K562 (cell line): ENCODE measurements around the gene RACGAP1. TPM values are rescaled to one million over a fixed set of nuclear protein-coding genes. Genes with fewer than 3 reads are reported as not detected.

Source experiments
- ATAC-seq: fragments of 200-7000 bp; cut with Tn5 transposase; 3 replicates; pipeline ENCODE4 v1.9.1; 2020; ENCODE audit warnings: moderate library complexity
- BruUV-seq: library from RNA; stranded (reverse); fragments of 400-500 nt; replicated peaks from 2 replicates; lab custom pipeline; 2021; lab: Mats Ljungman, UMichigan
- CTCF ChIA-PET: fragments of 300-600 bp; formaldehyde crosslinking; extraction: SDS; loops from one replicate; lab custom pipeline; 2021; ENCODE audit warnings: low intra/inter-chr PET ratio; lab: Yijun Ruan, JAX
- POLR2A ChIA-PET: fragments of 300-600, 350-650 bp; sonication (Branson Sonifier 250); formaldehyde crosslinking; extraction: SDS; loops from one replicate; lab custom pipeline; 2021; ENCODE audit warnings: antibody characterized with exemption, inconsistent platforms; lab: Yijun Ruan, JAX
- DNase-seq, 4 experiments: peaks; one replicate each; pipeline versions ENCODE4 v3.0.0 to v3.0.0-alpha.2; 2011 to 2018; ENCODE audit warnings: low spot score in 3 of 4, mixed read lengths in 3 of 4; ENCODE audit errors: extremely low read depth in 1 of 4
- FAIRE-seq: peaks from 2 replicates; lab custom pipeline; 2011; peaks lifted over from hg19 to GRCh38; lab: Jason Lieb, UNC
- H2AFZ ChIP-seq: 2 replicates; pipeline ENCODE4 v1.6.0; 2011; ENCODE audit warnings: low read depth, low read length, control low read depth, inconsistent platforms
- H3K27ac ChIP-seq: fragments of 200-600 bp; 3 replicates; pipeline ENCODE4 v1.8.0; 2011; ENCODE audit warnings: low read depth, mild to moderate bottlenecking, control low read depth, inconsistent platforms, low read length, moderate library complexity, mixed read lengths; ENCODE audit errors: extremely low read depth
- H3K27me3 ChIP-seq, 2 experiments: fragments of 300-600 bp in 1 of 2; 2 replicates in 1 of 2; 3 replicates in 1 of 2; pipeline versions ENCODE4 v1.6.0 to v1.8.0; 2011; ENCODE audit warnings: inconsistent platforms in 2 of 2, low read length in 2 of 2, mild to moderate bottlenecking in 1 of 2, mixed read lengths in 1 of 2, moderate library complexity in 1 of 2; ENCODE audit not compliant: control insufficient read depth in 2 of 2, insufficient read depth in 2 of 2
- H3K36me3 ChIP-seq: fragments of 300-600 bp; 3 replicates; pipeline ENCODE4 v1.8.0; 2011; ENCODE audit warnings: mild to moderate bottlenecking, low read length, inconsistent platforms; ENCODE audit not compliant: control insufficient read depth, insufficient read depth
- H3K4me1 ChIP-seq, 2 experiments: fragments of 200-600 bp in 1 of 2; replicated peaks in 1 of 2; 2 replicates in 1 of 2; 3 replicates in 1 of 2; pipeline versions ENCODE4 v1.5.1 to v1.8.0; 2011; ENCODE audit warnings: inconsistent platforms in 2 of 2, low read length in 2 of 2, mild to moderate bottlenecking in 1 of 2, mixed read lengths in 1 of 2, moderate library complexity in 1 of 2; ENCODE audit not compliant: control insufficient read depth in 2 of 2, insufficient read depth in 2 of 2
- H3K4me2 ChIP-seq: 2 replicates; pipeline ENCODE4 v1.6.1; 2011; ENCODE audit warnings: low read length, control low read depth, inconsistent platforms, mixed read lengths; ENCODE audit not compliant: insufficient read depth
- H3K4me3 ChIP-seq: fragments of 200-600 bp; sonication (generic), shearing (Covaris generic); 2 replicates; pipeline ENCODE4 v1.5.1; 2016; ENCODE audit warnings: control low read depth, inconsistent platforms
- H3K79me2 ChIP-seq: fragments of 200-600 bp; 3 replicates; pipeline ENCODE4 v1.8.0; 2011; ENCODE audit warnings: low read length, inconsistent platforms; ENCODE audit not compliant: control insufficient read depth, insufficient read depth
- H3K9ac ChIP-seq, 2 experiments: 2 replicates each; pipeline versions ENCODE4 v1.6.0 to v1.6.1; 2011; ENCODE audit warnings: low read depth in 2 of 2, low read length in 2 of 2, control low read depth in 1 of 2, inconsistent platforms in 1 of 2, mild to moderate bottlenecking in 1 of 2, mixed read lengths in 1 of 2; ENCODE audit not compliant: insufficient read depth in 1 of 2
- H3K9me1 ChIP-seq: one replicate; pipeline ENCODE4 v1.6.0; 2011; ENCODE audit warnings: inconsistent platforms, mild to moderate bottlenecking, low read length, moderate library complexity; ENCODE audit not compliant: control insufficient read depth, insufficient read depth
- H3K9me3 ChIP-seq: replicated peaks from 2 replicates; pipeline ENCODE4 v1.5.1; 2011; ENCODE audit warnings: low read depth, low read length, inconsistent platforms; ENCODE audit not compliant: control insufficient read depth, insufficient read depth
- H4K20me1 ChIP-seq: replicated peaks from 2 replicates; pipeline ENCODE4 v1.6.1; 2011; ENCODE audit warnings: low read length, inconsistent platforms, mixed read lengths; ENCODE audit not compliant: control insufficient read depth, insufficient read depth
- CBX8 ChIP-seq: fragments of 200-600 bp; sonication (generic); IDR thresholded peaks from 2 replicates; pipeline ENCODE4 v1.6.1; 2012; ENCODE audit warnings: borderline replicate concordance, mixed run types, low read depth, mild to moderate bottlenecking, moderate library complexity, mixed read lengths, low read length, control low read depth, inconsistent platforms; ENCODE audit not compliant: poor library complexity, severe bottlenecking; ENCODE audit errors: extremely low read depth
- EGR1 ChIP-seq: fragments of 450-650 bp; conservative IDR thresholded peaks from 2 replicates; pipeline ENCODE4 v1.6.1; 2017; ENCODE audit warnings: mild to moderate bottlenecking
- ZFP36 ChIP-seq: fragments of 150-350 bp; IDR thresholded peaks from 2 replicates; pipeline ENCODE4 v1.6.1; 2018; ENCODE audit warnings: low read length, low read depth; ENCODE audit not compliant: partially characterized antibody
- WGBS: fragments of 100-300 bp; shearing (Covaris generic); methylation state at CpG from one replicate; pipeline ENCODE4 v1.1.6; 2016; ENCODE audit warnings: low coverage, mixed read lengths; ENCODE audit not compliant: insufficient coverage; ENCODE audit errors: missing lambda C conversion rate; 5-methylcytosine and 5-hydroxymethylcytosine counted together
- in situ Hi-C: fragments of 300-500 bp; cut with MboI; formaldehyde crosslinking; loops from 4 replicates; pipeline ENCODE4 v1.15.0; 2018; ENCODE audit warnings: inconsistent platforms, mixed read lengths
- intact Hi-C: fragments of 100-400 bp; cut with micrococcal nuclease; formaldehyde crosslinking; loops from 2 replicates; pipeline ENCODE4 v1.14.2; 2022
- polyA plus RNA-seq, 8 experiments: library from polyadenylated mRNA; depleted of rRNA in 4 of 8; stranded (reverse) in 5 of 8; unstranded in 3 of 8; fragments of >200 nt; fragmentation: Nextera tagmentation in 2 of 8; fragmentation: Illumina TruSeq in 1 of 8; extraction: Ambion mirVana in 2 of 8; extraction: Trizol in 1 of 8; gene quantifications; 2 replicates each; pipeline versions ENCODE4 v1.2.1 to v1.2.3, GENCODE V29; 2011 to 2014; ENCODE audit warnings: inconsistent platforms in 1 of 8, missing spikeins in 1 of 8
- total RNA-seq, 7 experiments: library from RNA; depleted of rRNA in 6 of 7; stranded (reverse); fragments of >200 nt in 6 of 7; fragmentation: Illumina TruSeq in 2 of 7; extraction: Trizol in 2 of 7; gene quantifications; 2 replicates each; pipeline versions ENCODE4 v1.2.1 to v1.2.3, GENCODE V29; 2011 to 2021; ENCODE audit warnings: low replicate concordance in 1 of 7
- TF ChIP-seq, protein P1 (sequence below): IDR thresholded peaks from 3 replicates; pipeline ENCODE4 v1.6.1; 2011; ENCODE audit warnings: borderline replicate concordance, mild to moderate bottlenecking, moderate library complexity; ENCODE audit not compliant: insufficient read length; ENCODE audit errors: extremely low read depth

The RACGAP1 gene
- total and polyA plus RNA-seq, 9 of the 15 experiments (the other 6 are each of a cell fraction or from before 2014, with no cell fraction given): 56.4 to 92.9 (median 71.8) TPM

GRCh38 chr12:50042693-50043092 is 17.4 kb upstream of the RACGAP1 start:
- 0% methylated on average over 1 of the region's 6 CpGs for WGBS
- peak overlapping the region; percentile 59; the same call in 1 of the 2 replicates for H3K4me2 ChIP-seq
- no peak overlapping the region for H3K4me3 ChIP-seq
- CTCF ChIA-PET: no interaction called here
- TF ChIP-seq EGR1 (0 out of 2 replicates have a peak, but pooled peaks have one; percentile 20), CBX8 (no peak), ZFP36 (peak; percentile 81)
- TF ChIP-seq, protein P1, sequence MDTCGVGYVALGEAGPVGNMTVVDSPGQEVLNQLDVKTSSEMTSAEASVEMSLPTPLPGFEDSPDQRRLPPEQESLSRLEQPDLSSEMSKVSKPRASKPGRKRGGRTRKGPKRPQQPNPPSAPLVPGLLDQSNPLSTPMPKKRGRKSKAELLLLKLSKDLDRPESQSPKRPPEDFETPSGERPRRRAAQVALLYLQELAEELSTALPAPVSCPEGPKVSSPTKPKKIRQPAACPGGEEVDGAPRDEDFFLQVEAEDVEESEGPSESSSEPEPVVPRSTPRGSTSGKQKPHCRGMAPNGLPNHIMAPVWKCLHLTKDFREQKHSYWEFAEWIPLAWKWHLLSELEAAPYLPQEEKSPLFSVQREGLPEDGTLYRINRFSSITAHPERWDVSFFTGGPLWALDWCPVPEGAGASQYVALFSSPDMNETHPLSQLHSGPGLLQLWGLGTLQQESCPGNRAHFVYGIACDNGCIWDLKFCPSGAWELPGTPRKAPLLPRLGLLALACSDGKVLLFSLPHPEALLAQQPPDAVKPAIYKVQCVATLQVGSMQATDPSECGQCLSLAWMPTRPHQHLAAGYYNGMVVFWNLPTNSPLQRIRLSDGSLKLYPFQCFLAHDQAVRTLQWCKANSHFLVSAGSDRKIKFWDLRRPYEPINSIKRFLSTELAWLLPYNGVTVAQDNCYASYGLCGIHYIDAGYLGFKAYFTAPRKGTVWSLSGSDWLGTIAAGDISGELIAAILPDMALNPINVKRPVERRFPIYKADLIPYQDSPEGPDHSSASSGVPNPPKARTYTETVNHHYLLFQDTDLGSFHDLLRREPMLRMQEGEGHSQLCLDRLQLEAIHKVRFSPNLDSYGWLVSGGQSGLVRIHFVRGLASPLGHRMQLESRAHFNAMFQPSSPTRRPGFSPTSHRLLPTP: no peak
- no peaks in the 10 kb centered on the region for H3K79me2 ChIP-seq
- H3K9me1 ChIP-seq: no peaks in the 10 kb centered on the region
- intact Hi-C loops (no loop called here), in situ Hi-C loops (no loop called here)
- FAIRE-seq (no peak), DNase-seq (no peak), ATAC-seq (no peak)
- POLR2A ChIA-PET: interaction anchor here (3.1 kb wide), 1 partner anchor 7 kb away, joined by 14 read pairs; no protein-coding TSS in a partner anchor
- no peaks in the 10 kb centered on the region for H3K27me3 ChIP-seq
- H3K9ac ChIP-seq: no peak overlapping the region
- no peak overlapping the region for H3K27ac ChIP-seq
- H2AFZ ChIP-seq: no peak overlapping the region
- peaks cover 31 to 34% of the 10 kb centered on the region in 2 experiments for H3K4me1 ChIP-seq
- H3K36me3 ChIP-seq: no peaks in the 10 kb centered on the region
- no TSS peak for BruUV-seq
- H3K9me3 ChIP-seq: no peaks in the 10 kb centered on the region
- H4K20me1 ChIP-seq: 0 out of 2 replicates have a peak, but pooled peaks cover 7% of the 10 kb centered on the region
